HEK293 (cell line): Measurements from ENCODE around the gene GOLGA8H.
"Not testable (repeated sequence)": the region's sequence is repeated elsewhere in the genome, so short reads cannot be mapped to it uniquely, and the experiment has no call there.

Experiments
- CTCF ChIA-PET: fragments of 350-600 bp; formaldehyde crosslinking; extraction: SDS; loops from one replicate; lab custom pipeline; 2021; ENCODE audit warnings: antibody characterized with exemption; lab: Yijun Ruan, JAX
- POLR2A ChIA-PET: fragments of 300-600 bp; formaldehyde crosslinking; extraction: SDS; loops from one replicate; lab custom pipeline; 2020; ENCODE audit warnings: antibody characterized with exemption, inconsistent platforms; lab: Yijun Ruan, JAX
- H3K27ac ChIP-seq: fragments of 200-500 bp; sonication (Bioruptor generic); 2 replicates; pipeline ENCODE4 v1.5.1; 2014; ENCODE audit warnings: low read depth, low read length, control low read depth, inconsistent platforms; ENCODE audit errors: extremely low read depth
- H3K36me3 ChIP-seq, 2 experiments: fragments of 200-500 bp in 1 of 2; sonication (Bioruptor generic) in 1 of 2; 1 replicate in 1 of 2; 2 replicates in 1 of 2; pipeline ENCODE4 v1.5.1; 2014 to 2017; ENCODE audit warnings: inconsistent platforms in 2 of 2, low read length in 2 of 2; ENCODE audit not compliant: control insufficient read depth in 2 of 2, insufficient read depth in 1 of 2
- H3K4me1 ChIP-seq: fragments of 200-500 bp; sonication (Bioruptor generic); 2 replicates; pipeline ENCODE4 v1.5.1; 2014; ENCODE audit warnings: mild to moderate bottlenecking, low read length, inconsistent platforms; ENCODE audit not compliant: control insufficient read depth, insufficient read depth
- H3K4me3 ChIP-seq: 2 replicates; pipeline ENCODE4 v1.5.1; 2011; ENCODE audit warnings: low read depth, mild to moderate bottlenecking, control low read depth, low read length, moderate library complexity
- H3K9me3 ChIP-seq: fragments of 200-500 bp; sonication (Bioruptor generic); 2 replicates; pipeline ENCODE4 v1.5.1; 2014; ENCODE audit warnings: low read depth, low read length, inconsistent platforms; ENCODE audit not compliant: control insufficient read depth, insufficient read depth

Gene GOLGA8H

GRCh38 chr15:30603796-30604195, at the start of gene GOLGA8H:
Gene GOLGA8H, plus strand, starts transcription at chr15:30604028. Its CDS starts 98 bp downstream, at chr15:30604126.
- H3K9me3 ChIP-seq, H3K36me3 ChIP-seq, H3K27ac ChIP-seq, POLR2A ChIA-PET, H3K4me1 ChIP-seq, H3K4me3 ChIP-seq, CTCF ChIA-PET: not testable (repeated sequence)

- CTCF ChIA-PET, H3K9me3 ChIP-seq, H3K27ac ChIP-seq, H3K4me3 ChIP-seq, H3K36me3 ChIP-seq, POLR2A ChIA-PET, H3K4me1 ChIP-seq: not testable (repeated sequence)
Observed at GRCh38 chr15:30566949-30567348, 36.9 kb upstream of the GOLGA8H start.

DNA sequence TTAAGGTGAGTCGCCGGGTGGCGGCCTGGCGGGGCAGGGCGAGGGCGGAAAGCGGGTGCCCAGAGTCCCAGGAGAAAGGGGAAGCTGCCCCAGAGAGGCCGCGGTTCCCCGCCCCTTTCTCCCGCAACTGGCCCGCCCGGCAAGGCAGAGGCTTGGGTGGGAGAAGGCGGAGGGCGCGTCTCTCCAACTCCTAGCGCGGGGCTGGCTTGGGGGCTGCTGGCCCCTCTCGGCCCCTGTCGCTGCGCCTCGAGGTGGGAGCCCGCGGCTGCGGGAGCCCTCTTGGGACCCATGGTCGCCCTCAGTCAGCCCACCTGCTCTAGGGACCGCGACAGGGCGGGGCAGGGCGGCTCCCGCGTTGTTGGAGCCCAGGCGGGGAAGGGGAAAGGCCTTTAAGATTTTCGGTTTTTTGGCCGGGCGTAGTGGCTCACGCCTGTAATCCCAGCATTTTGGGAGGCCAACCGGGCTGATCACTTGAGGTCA, 30.8 kb upstream of the GOLGA8H start:
- H3K4me1 ChIP-seq, H3K27ac ChIP-seq, POLR2A ChIA-PET, H3K4me3 ChIP-seq, H3K36me3 ChIP-seq, H3K9me3 ChIP-seq, CTCF ChIA-PET: not testable (repeated sequence)

- CTCF ChIA-PET, POLR2A ChIA-PET, H3K9me3 ChIP-seq, H3K4me1 ChIP-seq, H3K36me3 ChIP-seq, H3K27ac ChIP-seq, H3K4me3 ChIP-seq: not testable (repeated sequence)
Observed at GRCh38 chr15:30579394-30579970, 24.3 kb upstream of the GOLGA8H start.

GRCh38 chr15:30580716-30581115, 23.1 kb upstream of the GOLGA8H start:
- H3K9me3 ChIP-seq, H3K27ac ChIP-seq, H3K36me3 ChIP-seq, H3K4me1 ChIP-seq, POLR2A ChIA-PET, CTCF ChIA-PET, H3K4me3 ChIP-seq: not testable (repeated sequence)

- H3K36me3 ChIP-seq, CTCF ChIA-PET, H3K4me3 ChIP-seq, H3K9me3 ChIP-seq, H3K27ac ChIP-seq, H3K4me1 ChIP-seq, POLR2A ChIA-PET: not testable (repeated sequence)
Observed at GRCh38 chr15:30598953-30599352, 4.9 kb upstream of the GOLGA8H start.

GRCh38 chr15:30612271-30612670, 8.4 kb downstream of the GOLGA8H start:
- H3K9me3 ChIP-seq, CTCF ChIA-PET: not testable (repeated sequence)

GRCh38 chr15:30621342-30621741, 17.5 kb downstream of the GOLGA8H start:
- CTCF ChIA-PET, H3K27ac ChIP-seq, POLR2A ChIA-PET, H3K4me1 ChIP-seq, H3K4me3 ChIP-seq, H3K36me3 ChIP-seq, H3K9me3 ChIP-seq: not testable (repeated sequence)

More at GRCh38 chr15:30612271-30612670, 8.4 kb downstream of the GOLGA8H start:
- H3K27ac ChIP-seq, POLR2A ChIA-PET, H3K36me3 ChIP-seq, H3K4me3 ChIP-seq, H3K4me1 ChIP-seq: not testable (repeated sequence)
